Stimulated activated CD4-positive, alpha-beta T cell treated with anti-CD3 and anti-CD28 coated beads, Interleukin-1b, Interleukin-23, amount 100 ng/mL, for 1 hour (primary cell): ENCODE data around the gene C6orf118.

Experiments
- DNase-seq, 2 donors: peaks; one replicate each; pipeline ENCODE4 v3.0.0-alpha.2; 2020; ENCODE audit warnings: low read depth in 2 of 2

C6orf118 gene

DNA sequence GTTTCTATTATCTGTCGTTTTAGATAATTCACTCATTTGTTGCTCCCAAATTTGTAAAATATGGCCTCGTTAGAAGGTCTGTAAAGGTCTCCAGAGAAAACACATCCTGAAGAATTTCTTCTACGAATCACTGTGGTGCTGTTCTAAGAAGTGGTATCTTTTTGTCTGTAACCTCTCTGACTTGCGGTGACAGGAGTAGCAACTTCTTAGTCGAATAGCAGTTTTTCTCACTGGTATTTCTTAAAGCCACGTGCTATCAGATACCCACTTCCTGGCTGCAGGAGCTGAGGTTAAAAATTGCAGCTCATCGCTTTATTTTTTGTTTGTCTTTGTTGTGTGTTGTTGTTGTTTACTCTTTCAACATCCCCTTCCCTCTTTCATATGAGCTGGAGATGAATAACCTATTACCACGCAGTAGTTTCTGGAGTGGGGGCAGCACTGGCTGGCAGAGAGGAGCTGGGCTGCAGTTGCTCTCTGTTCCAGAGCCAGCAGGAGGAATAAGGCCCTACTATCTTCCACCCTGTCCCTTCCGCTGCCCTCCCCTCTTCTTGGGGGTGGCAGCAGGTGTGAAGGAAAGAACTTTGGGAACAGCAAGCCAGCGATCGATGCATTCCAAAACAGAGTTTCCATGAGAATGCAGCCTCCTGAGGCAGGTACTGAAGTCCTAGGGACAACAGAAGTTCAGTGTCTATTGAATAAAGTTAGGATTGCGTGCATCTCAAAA lies 64.7 kb downstream of the C6orf118 start:
- no peak for DNase-seq

DNA sequence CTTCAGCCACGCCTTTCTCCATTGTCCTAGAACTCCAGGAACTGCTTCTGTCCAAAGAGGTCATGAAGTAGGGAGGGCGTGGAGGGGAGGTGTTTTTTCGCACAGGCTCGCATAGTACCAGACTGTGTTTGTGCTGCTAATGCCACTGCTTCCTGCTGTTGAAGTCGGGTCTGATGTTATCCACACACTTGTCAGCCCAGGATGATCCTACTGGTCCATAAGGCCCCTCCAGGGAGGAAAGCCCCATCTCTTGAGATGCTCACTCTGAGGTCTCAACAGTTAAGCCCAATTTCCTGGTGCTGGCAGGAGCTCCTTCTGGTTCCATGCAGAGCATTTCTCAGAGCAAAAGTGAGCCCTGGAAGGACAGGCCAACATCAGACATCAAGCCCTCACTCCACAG lies 65.6 kb downstream of the C6orf118 start:
- no peak for DNase-seq

DNA sequence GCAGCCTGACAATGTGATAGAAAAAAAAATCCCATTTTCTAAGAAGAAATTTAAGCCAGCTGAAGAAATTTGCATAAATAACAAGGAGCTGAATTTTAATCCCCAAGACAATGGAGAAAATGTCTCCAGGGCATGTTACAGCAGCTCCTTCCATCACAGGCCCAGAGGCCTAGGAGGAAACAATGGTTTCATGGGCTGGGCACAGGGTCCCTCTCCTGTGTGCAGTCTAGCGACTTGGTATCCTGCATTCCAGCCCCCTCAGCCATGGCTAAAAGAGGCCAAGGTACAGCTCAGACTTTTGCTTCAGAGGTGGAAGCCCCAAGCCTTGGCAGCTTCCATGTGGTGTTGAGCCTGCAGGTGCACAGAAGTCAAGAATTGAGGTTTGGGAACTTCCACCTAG lies 73.1 kb downstream of the C6orf118 start:
- DNase-seq: no peak

DNA sequence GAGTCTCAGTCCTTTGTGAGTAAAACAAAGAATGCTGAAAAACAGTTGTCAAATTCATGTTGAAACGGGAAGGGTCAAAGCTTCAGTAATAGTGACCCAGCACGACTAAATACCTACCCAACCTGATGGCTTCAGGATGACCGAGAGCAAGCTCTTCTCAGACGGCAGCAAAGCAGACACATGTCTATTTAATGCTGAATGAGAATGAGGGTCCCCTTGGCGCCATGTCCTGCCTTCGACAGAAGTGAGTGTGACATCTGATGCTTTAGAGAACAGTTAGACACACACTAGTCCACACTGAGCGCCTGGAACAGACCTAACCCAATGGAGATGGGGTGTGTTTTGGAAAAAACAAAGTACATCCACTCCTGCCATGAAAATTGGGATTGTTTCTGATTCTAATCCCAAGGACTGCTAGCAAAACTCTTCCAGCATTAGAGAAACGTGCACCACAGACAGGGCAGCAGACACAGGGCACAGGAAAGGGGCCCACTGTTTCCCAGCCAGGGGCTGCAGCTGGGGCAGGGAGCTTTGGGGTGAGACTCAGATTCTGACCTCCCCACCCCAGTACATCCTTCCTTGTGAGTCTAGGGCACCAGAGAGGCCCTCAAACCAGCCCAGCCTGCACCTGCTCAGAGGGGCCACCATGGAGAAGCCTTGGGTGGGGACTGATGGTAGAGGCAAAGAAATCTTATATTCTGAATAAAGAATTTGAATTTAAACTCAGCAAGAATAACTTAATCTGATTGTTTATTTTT lies 76.5 kb downstream of the C6orf118 start:
- no peak for DNase-seq

DNA sequence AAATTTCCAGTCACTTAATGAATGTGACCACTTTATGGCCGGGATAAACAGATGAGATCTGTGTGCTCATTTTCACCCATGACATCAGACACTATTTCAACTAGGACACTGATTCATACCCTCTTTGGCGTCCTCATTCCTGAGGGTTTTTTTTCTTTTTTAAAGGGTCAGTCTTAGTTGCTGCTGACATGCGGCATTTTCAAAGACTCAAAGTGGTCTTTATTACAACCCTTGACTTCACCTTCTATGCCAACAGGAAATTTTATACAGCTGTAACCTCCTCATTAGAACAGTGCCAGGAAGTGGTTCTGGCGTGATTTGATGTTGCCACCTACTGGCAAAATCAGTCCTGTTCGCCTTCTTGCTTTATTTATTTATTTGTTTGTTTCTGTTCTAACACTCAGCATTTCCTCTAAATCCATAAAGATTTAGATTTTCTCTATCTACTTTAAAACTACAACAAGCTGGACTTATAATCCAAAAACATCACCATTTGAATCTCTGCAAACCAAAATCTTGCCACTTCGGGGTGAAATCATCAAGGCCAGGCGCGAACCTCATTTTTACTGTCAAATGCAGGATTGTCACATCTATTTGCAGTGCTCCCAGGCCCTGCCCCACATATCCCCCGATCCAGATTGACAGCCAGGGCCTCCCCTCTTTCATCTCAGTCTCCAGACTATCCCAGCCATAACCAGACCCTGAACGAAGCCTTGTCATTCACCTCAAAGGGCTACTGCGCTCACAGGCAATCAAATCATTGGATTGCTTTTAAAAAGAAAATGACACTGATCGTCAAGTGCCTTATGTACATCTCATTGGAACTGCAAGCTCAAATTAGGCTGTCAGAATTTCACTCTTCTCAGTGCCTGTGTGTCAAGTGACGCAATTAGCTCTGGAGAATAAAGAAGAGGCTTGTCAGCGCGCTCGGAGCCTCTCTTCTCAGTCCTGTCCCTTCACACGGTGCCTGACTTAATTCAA lies 77.5 kb downstream of the C6orf118 start:
- no peak for DNase-seq

DNA sequence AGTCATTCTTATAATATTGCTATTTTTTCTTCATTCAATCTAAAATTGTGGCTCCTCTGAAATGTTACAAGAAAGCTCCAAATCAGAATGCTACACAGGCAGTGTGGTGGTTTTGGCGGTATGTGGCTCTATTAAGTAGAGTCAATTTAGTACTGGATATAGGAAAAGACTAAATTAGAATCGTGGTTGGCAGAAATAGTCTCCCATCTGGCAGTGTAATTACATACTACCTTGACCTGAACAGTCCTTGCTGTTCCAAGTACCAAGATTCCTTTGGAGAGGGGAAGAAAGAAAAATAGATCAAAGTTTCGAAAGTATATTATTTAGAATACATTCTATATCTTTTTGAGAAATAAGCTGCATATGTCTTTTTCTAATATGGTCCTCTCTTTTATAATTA lies 78.2 kb downstream of the C6orf118 start:
- DNase-seq: no peak
